GM23338 (cell line): Measurements from ENCODE around the gene UBE2S. TPM values are rescaled to one million over a fixed set of nuclear protein-coding genes. Genes with fewer than 3 reads are reported as not detected.

Experiments used
- ATAC-seq: fragments of 200-7000 bp; cut with Tn5 transposase; 3 replicates; pipeline ENCODE4 v1.9.1; 2020
- DNase-seq: peaks from one replicate; pipeline ENCODE4 v3.0.0-alpha.2; 2015; ENCODE audit warnings: low spot score
- H2AFZ ChIP-seq: fragments of 200-600 bp; sonication (generic); 2 replicates; pipeline ENCODE4 v1.8.0; 2016; ENCODE audit warnings: antibody characterized with exemption, mild to moderate bottlenecking, moderate library complexity
- H3F3A ChIP-seq: fragments of 200-600 bp; sonication (generic); replicated peaks from 2 replicates; pipeline ENCODE4 v1.8.0; 2017; ENCODE audit warnings: antibody characterized with exemption, mixed run types, low read depth
- H3K27ac ChIP-seq: fragments of 200-600 bp; sonication (generic); 2 replicates; pipeline ENCODE4 v1.6.1; 2016; ENCODE audit warnings: low read depth
- H3K27me3 ChIP-seq: fragments of 200-600 bp; sonication (generic); 2 replicates; pipeline ENCODE4 v1.8.0; 2016; ENCODE audit warnings: mild to moderate bottlenecking, mixed run types, moderate library complexity; ENCODE audit not compliant: insufficient read depth
- H3K36me3 ChIP-seq: fragments of 200-600 bp; sonication (generic); 2 replicates; pipeline ENCODE4 v1.8.0; 2016; ENCODE audit warnings: mild to moderate bottlenecking; ENCODE audit not compliant: insufficient read depth
- H3K4me1 ChIP-seq: fragments of 200-600 bp; sonication (generic); 2 replicates; pipeline ENCODE4 v1.8.0; 2016; ENCODE audit warnings: mild to moderate bottlenecking, moderate library complexity; ENCODE audit not compliant: insufficient read depth
- H3K4me2 ChIP-seq: fragments of 200-600 bp; sonication (generic); 2 replicates; pipeline ENCODE4 v1.7.1; 2017; ENCODE audit warnings: mixed run types
- H3K4me3 ChIP-seq: fragments of 200-600 bp; sonication (generic); 2 replicates; pipeline ENCODE4 v1.6.1; 2016; ENCODE audit warnings: mixed run types
- H3K79me2 ChIP-seq: fragments of 200-600 bp; sonication (generic); replicated peaks from 2 replicates; pipeline ENCODE4 v1.8.0; 2017; ENCODE audit warnings: mild to moderate bottlenecking; ENCODE audit not compliant: insufficient read depth
- H3K9me2 ChIP-seq: fragments of 200-600 bp; sonication (generic); 2 replicates; pipeline ENCODE4 v1.8.0; 2017; ENCODE audit not compliant: insufficient read depth
- H4K20me1 ChIP-seq: fragments of 200-600 bp; sonication (generic); replicated peaks from 2 replicates; pipeline ENCODE4 v1.8.0; 2017; ENCODE audit warnings: mild to moderate bottlenecking; ENCODE audit not compliant: insufficient read depth
- H3K27ac Mint-ChIP-seq: 2 replicates; pipeline ENCODE4 v1.8.0; 2020; ENCODE audit warnings: inconsistent platforms, mild to moderate bottlenecking, moderate library complexity, mixed read lengths
- H3K27me3 Mint-ChIP-seq: 3 replicates; pipeline ENCODE4 v1.8.0; 2022; ENCODE audit warnings: low read depth, mild to moderate bottlenecking, moderate library complexity, mixed read lengths, inconsistent platforms; ENCODE audit not compliant: insufficient read depth, poor library complexity
- H3K36me3 Mint-ChIP-seq: 3 replicates; pipeline ENCODE4 v1.8.0; 2021; ENCODE audit warnings: low read depth, mild to moderate bottlenecking, inconsistent platforms, moderate library complexity, mixed read lengths
- H3K4me1 Mint-ChIP-seq: 3 replicates; pipeline ENCODE4 v1.8.0; 2020; ENCODE audit warnings: mild to moderate bottlenecking, inconsistent platforms, mixed read lengths
- H3K4me3 Mint-ChIP-seq: 3 replicates; pipeline ENCODE4 v1.8.0; 2021; ENCODE audit warnings: moderate library complexity, mild to moderate bottlenecking, inconsistent platforms, mixed read lengths
- H3K9me3 Mint-ChIP-seq: 3 replicates; pipeline ENCODE4 v1.8.0; 2020; ENCODE audit warnings: moderate library complexity, mild to moderate bottlenecking, inconsistent platforms, mixed read lengths
- NANOG ChIP-seq: IDR thresholded peaks from 2 replicates; pipeline ENCODE4 v1.6.1; 2016; ENCODE audit warnings: antibody characterized with exemption, borderline replicate concordance
- polyA plus RNA-seq: library from polyadenylated mRNA; unstranded; fragments of >200 nt; fragmentation: Nextera tagmentation; extraction: Ambion mirVana; gene quantifications from 2 replicates; pipeline ENCODE4 v1.2.1, GENCODE V29; 2016
- total RNA-seq: library from RNA; depleted of rRNA; stranded (reverse); fragments of >200 nt; shearing (Covaris generic); gene quantifications from 2 replicates; pipeline ENCODE4 v1.2.3, GENCODE V29; 2014
- TF ChIP-seq, protein P1 (sequence below): fragments of 250-450 bp; sonication (Bioruptor Pico); IDR thresholded peaks from 2 replicates; pipeline ENCODE4 v1.5.0; 2020; ENCODE audit warnings: mild to moderate bottlenecking, moderate library complexity

UBE2S gene
- total and polyA plus RNA-seq, 2 experiments from 2014 or later: 363 to 533 TPM

DNA sequence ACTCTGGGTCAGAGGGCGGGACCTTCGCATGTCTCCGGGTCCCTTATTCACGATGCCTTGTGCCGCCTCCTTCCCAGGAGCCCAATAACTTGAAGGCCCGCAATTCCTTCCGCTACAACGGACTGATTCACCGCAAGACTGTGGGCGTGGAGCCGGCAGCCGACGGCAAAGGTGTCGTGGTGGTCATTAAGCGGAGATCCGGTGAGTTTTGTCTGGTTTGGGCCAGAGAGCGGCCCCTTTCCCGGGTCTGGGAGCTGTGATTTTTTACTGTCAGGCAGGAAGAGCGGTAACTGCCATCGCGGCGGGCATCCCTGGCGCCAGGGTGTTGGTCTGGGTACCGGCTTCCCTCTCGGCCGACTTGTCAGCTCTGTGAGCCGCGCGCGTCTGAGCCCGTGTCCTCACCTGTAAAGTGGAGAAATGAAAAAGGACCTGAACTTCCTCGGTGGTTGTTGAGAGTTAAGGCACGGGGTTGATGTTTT is 21.1 kb downstream of the UBE2S start:
- Histone ChIP-seq H4K20me1 (peaks cover 46% of the 10 kb centered on the region), H3K27ac (0 out of 2 replicates have a peak overlapping the region, but pooled peaks have one; percentile 21)

More for the DNA sequence above, 21.1 kb downstream of the UBE2S start:
- H3K4me2 ChIP-seq: peak overlapping the region; percentile 97
- peak overlapping the region; percentile 99 for H3K4me3 Mint-ChIP-seq
- peaks cover 54% of the 10 kb centered on the region for H3K27me3 Mint-ChIP-seq
- peaks cover 63% of the 10 kb centered on the region for H3F3A ChIP-seq
- peaks cover 57% of the 10 kb centered on the region for H3K4me1 Mint-ChIP-seq
- H3K36me3 Mint-ChIP-seq: peaks cover 57% of the 10 kb centered on the region
- H2AFZ ChIP-seq: no peak overlapping the region
- H3K9me3 Mint-ChIP-seq: peaks cover 5% of the 10 kb centered on the region
- H3K4me3 ChIP-seq: peak overlapping the region; percentile 99
- TF ChIP-seq, protein P1, sequence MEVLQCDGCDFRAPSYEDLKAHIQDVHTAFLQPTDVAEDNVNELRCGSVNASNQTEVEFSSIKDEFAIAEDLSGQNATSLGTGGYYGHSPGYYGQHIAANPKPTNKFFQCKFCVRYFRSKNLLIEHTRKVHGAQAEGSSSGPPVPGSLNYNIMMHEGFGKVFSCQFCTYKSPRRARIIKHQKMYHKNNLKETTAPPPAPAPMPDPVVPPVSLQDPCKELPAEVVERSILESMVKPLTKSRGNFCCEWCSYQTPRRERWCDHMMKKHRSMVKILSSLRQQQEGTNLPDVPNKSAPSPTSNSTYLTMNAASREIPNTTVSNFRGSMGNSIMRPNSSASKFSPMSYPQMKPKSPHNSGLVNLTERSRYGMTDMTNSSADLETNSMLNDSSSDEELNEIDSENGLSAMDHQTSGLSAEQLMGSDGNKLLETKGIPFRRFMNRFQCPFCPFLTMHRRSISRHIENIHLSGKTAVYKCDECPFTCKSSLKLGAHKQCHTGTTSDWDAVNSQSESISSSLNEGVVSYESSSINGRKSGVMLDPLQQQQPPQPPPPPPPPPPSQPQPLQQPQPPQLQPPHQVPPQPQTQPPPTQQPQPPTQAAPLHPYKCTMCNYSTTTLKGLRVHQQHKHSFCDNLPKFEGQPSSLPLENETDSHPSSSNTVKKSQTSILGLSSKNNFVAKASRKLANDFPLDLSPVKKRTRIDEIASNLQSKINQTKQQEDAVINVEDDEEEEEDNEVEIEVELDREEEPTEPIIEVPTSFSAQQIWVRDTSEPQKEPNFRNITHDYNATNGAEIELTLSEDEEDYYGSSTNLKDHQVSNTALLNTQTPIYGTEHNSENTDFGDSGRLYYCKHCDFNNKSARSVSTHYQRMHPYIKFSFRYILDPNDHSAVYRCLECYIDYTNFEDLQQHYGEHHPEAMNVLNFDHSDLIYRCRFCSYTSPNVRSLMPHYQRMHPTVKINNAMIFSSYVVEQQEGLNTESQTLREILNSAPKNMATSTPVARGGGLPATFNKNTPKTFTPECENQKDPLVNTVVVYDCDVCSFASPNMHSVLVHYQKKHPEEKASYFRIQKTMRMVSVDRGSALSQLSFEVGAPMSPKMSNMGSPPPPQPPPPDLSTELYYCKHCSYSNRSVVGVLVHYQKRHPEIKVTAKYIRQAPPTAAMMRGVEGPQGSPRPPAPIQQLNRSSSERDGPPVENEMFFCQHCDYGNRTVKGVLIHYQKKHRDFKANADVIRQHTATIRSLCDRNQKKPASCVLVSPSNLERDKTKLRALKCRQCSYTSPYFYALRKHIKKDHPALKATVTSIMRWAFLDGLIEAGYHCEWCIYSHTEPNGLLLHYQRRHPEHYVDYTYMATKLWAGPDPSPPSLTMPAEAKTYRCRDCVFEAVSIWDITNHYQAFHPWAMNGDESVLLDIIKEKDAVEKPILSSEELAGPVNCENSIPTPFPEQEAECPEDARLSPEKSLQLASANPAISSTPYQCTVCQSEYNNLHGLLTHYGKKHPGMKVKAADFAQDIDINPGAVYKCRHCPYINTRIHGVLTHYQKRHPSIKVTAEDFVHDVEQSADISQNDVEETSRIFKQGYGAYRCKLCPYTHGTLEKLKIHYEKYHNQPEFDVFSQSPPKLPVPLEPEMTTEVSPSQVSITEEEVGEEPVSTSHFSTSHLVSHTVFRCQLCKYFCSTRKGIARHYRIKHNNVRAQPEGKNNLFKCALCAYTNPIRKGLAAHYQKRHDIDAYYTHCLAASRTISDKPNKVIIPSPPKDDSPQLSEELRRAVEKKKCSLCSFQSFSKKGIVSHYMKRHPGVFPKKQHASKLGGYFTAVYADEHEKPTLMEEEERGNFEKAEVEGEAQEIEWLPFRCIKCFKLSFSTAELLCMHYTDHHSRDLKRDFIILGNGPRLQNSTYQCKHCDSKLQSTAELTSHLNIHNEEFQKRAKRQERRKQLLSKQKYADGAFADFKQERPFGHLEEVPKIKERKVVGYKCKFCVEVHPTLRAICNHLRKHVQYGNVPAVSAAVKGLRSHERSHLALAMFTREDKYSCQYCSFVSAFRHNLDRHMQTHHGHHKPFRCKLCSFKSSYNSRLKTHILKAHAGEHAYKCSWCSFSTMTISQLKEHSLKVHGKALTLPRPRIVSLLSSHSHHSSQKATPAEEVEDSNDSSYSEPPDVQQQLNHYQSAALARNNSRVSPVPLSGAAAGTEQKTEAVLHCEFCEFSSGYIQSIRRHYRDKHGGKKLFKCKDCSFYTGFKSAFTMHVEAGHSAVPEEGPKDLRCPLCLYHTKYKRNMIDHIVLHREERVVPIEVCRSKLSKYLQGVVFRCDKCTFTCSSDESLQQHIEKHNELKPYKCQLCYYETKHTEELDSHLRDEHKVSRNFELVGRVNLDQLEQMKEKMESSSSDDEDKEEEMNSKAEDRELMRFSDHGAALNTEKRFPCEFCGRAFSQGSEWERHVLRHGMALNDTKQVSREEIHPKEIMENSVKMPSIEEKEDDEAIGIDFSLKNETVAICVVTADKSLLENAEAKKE (CRISPR knock-in tag): no peak
- no peak for TF ChIP-seq NANOG
- H3K79me2 ChIP-seq: peaks cover 33% of the 10 kb centered on the region
- peak overlapping the region; percentile 98 for H3K27ac Mint-ChIP-seq
- no peaks in the 10 kb centered on the region for H3K9me2 ChIP-seq
- H3K27me3 ChIP-seq: peaks cover 12% of the 10 kb centered on the region
- H3K36me3 ChIP-seq: peaks cover 11% of the 10 kb centered on the region; the same call in 1 of the 2 replicates
- ATAC-seq (no peak), DNase-seq (no peak)
- peaks cover 57% of the 10 kb centered on the region for H3K4me1 ChIP-seq
